Nucleus accumbens (tissue), 56 donors: ENCODE data around the gene USH2A.
"Not testable (repeated sequence)": the region's sequence is repeated elsewhere in the genome, so short reads cannot be mapped to it uniquely, and the experiment has no call there.

Source experiments
- DNase-seq, 56 donors: peaks; one replicate each; lab custom pipeline; 2025; lab: John Stamatoyannopoulos, UW

USH2A gene

DNA sequence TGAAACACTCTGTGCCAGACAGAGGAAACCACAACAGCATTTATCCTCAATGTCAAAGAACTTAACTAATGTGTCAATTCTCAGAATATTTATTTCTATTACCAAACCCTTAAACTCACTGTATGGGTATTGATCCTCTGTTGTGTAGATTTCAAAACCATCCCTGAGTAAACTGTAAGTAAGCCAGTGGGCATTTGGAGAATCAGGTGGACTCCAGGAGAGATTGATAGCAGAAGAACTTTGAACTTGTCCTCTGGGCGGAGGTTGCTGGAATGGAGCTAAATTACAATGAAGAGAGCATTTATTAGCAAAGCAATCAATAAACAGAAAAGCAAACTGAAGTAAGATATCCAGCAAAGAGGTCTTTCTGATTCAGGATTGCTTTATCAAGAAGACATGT is 216.1 kb downstream of the USH2A start:
- no peak for DNase-seq

DNA sequence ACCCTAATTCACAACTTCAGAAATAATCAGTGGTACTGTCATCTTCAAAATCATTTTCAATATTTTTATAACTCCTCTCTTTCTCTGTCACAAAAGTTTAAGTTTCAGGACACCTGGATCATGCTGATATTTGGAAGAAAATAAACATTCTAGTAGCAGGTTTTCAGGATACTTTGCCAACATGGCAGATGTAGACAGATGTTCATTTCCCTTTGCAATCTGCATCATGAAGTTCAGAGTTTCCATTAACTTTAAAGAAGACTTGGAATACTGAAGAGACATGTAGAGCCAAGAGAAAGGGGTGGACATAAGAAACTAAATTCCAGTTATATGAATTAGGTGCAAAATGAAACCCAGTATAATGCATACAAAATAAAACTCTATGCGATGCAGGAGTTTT is 218.1 kb downstream of the USH2A start:
- no peak for DNase-seq

DNA sequence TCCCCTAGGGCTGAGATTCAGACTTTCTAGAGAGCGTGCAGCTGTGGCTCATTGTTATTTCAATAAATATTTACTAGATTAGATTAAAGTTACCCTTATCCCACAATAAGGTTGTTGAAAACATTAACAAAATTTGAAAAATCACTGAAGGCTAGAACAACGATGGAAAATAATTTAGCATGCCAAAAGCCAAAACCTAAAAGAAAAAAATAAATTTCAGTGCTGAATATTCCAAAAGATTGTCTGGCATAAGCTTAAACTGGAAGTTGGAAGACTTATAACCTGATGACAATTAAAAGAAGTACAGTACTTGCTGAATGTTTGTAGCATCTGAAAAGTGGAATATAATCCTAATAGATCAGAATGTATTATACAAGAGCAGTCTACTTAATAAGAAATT is 221.3 kb downstream of the USH2A start:
- DNase-seq: no peak

DNA sequence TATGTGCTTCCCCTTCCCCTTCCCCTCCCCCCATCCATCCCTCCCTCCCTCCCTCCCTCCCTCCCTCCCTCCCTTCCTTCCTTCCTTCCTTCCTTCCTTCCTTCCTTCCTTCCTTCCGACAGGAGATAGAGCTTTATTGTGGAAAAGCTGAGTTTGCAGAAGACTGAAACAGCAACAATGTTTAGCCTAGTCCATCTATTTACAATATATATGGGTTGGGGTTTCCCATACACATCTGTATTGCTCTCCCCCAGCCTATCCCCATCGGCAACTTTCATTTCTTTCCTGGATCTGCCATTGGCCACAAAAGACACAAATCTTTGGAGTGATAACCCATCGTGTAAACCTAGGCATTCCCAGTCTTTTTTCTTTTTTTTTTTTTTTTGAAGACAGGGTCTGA is 222.3 kb downstream of the USH2A start:
- DNase-seq: no peak

DNA sequence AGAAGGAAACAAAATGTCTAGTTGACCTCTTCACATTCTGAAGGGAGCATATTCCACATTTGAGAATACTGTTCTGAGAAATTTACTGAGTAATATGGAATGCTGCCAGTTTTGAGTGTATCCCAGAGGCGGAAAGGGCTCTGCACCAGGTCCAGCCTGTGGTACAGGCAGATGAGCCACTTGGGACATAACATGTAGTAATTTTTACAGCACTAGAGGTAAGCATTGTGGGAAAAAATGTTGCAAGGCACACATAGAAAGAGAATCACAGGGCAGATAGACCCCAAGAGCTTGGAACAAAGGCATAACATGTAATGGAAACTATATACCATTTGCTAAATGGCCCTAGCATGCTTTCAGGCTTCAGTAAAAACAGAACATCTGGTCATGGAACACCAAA is 228.5 kb downstream of the USH2A start:
- DNase-seq: no peak

DNA sequence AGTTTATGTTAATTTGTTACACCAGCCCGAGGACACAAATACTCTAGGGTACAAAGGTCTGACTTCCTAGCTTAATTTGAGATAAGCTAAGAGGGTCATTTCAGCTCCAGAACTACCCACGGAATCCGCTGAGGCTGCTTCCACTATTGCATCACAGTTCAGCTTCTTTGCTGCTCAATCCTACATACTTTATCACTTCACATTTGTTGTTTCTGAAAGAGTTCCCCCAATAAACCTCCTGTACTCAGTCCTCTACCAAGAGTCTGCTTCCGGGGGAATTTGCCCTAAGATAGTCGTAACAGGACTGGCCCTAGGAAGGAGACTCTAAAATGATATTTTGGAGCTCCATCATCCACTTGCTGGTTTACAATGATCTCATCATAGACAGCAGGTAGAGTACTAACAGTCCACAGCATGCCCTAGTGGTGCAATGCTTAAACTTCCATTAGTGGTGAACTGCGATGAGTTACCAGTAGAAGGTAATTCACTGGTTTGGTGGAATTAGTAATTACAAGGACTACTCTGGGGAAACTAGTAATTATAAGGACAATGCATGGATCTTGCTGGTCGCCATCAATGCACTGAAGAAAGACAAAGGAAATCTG is 229.3 kb downstream of the USH2A start:
- no peak for DNase-seq

DNA sequence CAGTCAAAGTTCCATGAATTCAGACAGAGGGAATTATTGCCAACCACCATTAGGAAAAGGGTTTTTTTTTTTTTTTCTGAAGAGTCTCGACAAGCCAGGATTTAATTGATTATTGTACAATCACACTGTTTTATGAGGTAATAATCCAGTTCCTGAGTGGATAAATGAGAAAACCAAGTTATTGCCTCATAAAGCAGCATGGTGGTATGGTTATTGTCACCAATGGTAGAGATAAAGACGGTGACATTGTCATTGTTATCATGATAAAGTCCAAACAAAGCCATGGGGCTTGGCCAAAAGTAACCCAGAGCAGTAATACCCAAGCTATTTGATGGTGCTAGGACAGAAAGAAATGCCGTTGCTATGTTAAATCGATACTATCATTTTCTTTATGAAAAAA is 232.8 kb downstream of the USH2A start:
- no peak for DNase-seq

DNA sequence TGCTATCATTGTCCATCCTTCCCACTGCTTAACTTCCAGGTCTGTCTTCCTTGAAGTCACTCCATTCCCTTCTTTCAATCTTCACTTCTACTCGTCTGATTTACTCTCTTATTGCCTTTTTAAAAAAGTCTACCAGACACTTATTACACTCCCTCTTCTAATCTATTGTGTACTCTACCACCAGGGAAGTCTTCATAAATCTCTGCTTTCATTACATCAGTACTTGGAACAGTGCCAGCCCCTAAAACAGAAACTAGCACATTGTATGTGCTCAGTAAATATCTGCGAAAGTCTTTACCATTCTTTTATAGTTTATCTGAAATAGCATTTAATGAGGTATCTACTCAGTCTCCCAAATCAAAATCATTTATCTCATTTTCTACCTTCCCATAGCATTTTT is 236.4 kb downstream of the USH2A start:
- DNase-seq: no peak

DNA sequence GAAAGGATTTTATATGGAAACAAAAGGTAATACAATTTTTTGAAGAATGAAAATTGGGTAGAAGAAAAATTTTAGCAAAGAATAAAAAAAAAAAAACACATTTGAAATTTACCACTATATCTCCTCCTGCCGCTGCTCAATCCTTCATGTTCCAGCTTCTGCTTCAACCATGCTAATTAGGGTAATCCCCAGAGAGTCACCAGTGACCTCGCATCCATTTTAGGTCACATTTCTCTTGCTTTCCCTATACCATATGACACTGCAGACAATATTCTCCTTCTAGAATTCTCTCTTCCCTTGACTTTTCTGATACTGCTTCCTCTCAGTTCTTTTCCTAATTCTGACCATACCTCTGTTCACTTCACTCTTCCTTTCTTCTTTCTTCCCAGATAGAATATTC is 237.1 kb downstream of the USH2A start:
- no peak for DNase-seq

DNA sequence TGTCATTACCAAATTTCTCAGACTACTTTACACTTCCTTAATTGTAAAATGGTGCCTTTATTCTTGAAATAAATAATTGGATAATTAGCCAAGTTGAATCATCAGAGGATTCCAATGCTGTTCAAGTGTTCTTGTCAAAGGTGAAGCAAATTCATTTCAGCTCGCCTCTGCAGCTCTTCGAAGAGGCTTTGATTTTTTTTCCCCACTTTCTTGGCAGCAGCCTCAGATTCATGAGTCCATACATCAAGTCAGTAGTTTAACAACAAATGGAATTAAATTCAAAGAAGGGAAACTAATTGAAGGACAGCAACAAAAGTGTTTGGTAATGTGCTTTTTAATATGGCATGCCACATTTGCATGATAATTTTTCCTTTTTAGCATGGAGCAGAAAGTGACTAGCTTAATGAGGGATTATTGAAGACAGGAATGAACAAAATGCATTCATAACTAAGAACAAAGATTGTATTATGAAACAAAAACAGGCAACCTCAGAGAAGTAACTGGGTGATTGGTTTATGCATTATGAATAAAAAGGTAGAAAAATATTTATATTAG is 239.0 kb downstream of the USH2A start:
- no peak for DNase-seq

DNA sequence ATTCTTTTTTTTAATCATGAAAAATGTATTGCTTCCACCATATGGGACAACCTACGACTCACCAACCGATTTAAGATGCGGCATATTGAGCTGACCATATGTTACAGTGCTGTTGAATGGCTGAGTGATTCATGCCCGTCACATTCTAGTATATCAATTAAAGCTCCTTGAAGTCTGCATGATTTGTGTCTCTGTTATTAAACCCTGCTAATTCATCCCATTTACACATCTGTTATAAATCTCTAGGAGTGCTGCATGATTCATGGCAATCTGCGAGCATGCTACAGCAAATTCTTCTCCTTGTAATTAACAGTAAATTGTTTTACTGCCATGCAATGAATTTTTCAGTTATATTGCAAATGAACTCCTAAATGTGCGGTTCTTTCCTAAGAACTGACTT is 239.8 kb downstream of the USH2A start:
- DNase-seq: no peak

DNA sequence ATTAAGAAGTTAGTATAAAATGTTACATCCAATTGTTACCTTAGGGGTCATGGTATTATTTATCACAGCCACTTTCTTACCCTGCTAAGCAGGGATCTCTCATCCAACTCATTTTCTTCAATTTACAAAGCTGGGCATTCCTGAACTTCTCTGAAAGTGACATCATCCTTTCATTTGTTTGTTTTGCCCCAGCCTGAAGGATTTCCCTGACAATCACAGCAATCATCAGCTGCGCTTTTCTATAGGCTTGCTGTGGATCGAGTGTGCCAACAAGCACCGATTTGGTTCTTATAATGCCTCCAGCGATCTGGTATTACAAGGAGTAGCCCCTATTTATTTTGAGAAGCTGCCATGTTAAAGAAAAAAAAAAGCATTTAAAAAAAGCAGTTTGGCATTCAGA is 240.2 kb downstream of the USH2A start:
- no peak for DNase-seq

DNA sequence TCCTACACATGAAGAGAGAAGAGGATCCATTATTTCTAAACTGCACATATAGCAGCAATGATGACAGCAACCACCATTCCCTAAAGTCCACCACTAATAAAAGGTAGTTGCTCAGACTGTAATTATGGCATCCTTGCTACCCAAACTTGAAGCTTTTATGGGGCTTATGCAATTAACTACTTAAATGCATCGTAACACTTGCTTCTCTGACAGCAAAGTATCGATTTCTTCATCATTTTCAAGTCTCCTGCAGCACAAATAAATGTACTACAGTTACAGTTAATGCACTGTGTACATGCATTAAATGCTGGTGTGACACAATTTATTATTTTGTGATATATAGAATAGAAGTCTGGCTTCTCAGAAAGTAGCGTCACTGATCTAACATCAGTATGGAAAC is 241.7 kb downstream of the USH2A start:
- DNase-seq: no peak

DNA sequence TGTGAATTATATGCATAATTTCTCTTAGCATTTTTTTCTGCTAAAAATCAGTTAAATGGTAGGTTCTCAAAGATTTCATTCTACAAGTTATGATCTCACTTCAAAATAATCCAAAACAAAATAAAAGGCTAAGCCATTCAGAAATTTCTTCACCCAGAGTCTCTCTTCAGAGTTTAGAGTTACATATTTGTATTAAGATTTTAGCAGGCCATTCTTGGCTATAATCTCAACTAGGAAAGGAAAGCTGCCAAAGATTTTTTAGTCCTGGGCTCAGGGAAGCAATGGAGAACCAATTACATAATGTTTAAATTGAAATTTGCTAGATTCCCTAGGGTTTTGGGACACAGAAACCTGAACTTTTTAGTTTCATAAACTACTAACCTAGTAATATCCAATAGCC is 245.0 kb downstream of the USH2A start:
- no peak for DNase-seq

DNA sequence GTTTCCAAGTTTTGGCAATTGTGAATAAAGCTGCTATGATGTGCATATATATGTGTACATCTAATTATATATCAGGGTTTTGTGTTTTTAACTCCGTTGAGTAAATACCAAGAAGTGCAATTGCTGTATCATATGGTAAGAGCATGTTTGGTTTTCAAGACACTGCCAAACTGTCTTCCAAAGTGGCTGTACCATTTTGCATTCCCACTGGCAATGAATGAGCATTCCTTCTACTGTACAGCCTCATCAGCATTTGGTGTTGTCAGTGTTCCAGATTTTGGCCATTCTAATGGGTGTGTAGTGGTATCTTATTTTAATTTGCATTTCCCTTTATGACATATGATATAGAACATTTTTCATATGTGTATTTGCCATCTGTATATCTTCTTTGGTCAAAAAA is 246.3 kb downstream of the USH2A start:
- no peak for DNase-seq

DNA sequence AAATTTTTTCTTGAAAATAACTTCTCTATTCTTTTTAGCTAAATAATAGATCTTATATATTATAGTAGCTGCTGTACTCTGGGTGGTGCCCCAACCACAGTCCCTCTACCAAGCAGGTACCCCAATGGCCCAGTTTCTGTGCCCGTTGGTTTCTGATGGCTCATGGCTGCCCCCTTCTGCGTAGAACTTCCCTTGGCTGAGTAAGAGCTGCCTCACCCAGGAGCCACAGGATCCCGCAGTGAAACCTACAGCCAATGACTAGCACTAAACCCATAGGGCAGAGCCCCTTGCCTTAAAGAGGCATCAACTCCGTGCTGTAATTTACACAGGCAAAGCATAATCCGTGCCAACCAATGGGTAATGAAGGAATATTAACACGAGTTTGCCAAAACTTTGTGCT is 247.5 kb downstream of the USH2A start:
- DNase-seq: no peak

DNA sequence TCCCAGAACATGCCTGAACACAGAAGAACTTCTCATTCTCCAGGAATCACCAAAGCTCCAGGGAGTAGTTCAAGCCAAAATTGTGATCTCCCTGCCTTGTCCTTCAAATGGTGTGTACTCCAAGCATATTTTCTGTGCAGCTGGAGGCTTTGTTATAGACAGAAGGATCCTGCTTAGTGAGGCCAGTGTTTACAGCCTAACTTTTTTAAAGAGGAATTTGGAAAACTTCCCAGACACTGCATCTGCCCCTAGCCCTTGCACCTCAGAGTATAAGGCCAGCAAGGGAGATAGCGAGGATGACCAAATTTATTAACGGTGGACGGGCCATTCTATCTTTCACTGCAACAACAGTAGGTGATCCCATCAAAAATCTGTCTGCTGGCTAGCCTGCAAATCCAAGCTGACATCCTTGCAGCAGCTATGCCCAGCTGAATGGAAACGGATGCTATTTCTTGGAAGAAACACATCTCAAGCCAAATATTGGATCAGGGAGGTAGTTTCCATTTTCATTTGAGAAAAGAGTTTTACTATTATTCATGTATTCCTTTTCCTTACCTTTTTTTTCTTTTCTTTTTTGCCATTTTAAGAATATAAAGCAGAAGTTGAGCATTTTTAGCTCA is 249.8 kb downstream of the USH2A start:
- no peak for DNase-seq

DNA sequence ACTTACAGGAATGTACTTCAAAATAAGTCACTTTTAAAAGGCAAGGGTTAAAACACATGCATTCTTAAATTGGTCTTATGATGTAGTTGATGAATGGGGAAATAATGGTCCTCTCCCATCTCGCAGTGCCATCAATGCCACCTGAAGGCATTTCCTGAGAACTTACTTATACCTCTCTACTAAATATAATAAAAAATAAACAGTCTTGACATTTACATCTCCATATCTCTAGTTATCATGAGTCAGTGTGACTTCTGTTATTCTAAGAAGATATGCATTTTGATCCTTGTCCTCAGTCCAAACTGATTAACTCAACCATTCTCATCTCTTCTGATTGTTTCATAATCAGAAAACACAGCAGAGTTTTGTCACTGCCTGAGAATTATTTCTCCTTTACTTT is 253.9 kb downstream of the USH2A start:
- DNase-seq: no peak

DNA sequence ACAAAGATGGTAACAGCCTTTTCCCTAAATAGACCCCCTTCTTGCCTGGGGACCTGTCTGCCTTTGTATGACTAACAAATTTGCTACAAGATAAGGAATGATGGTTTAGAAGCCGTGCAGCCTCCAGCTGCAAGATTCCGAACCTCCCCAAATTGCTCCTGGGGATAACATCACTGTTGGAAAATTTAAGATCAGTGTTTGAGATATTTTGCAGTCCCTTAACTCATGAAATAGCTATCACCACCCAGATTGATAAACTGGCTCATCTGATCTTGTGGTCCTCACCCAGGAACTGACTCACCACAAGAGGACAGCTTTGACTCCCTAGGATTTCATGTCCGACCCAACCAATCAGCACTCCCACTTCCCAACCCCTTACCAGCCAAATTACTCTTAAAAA is 254.7 kb downstream of the USH2A start:
- DNase-seq: no peak

DNA sequence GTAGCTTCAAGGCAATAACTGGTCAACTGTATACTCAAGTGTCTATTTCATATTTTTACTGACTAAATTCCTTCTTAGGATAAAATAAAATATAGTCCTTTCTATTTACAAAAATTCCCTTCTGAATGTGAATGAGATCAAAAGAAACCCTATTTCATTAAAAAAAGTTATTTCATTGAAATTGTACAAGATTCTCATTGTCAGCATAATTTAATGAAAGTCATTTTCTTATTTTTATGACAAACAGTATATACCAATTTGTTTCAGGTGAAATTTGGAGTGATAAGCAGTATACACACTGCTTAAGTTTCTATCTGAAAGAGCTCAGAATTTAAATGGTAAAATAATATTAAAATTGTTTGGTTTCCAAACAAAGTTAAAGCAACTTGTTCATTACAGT is 269.2 kb downstream of the USH2A start:
- DNase-seq: no peak

DNA sequence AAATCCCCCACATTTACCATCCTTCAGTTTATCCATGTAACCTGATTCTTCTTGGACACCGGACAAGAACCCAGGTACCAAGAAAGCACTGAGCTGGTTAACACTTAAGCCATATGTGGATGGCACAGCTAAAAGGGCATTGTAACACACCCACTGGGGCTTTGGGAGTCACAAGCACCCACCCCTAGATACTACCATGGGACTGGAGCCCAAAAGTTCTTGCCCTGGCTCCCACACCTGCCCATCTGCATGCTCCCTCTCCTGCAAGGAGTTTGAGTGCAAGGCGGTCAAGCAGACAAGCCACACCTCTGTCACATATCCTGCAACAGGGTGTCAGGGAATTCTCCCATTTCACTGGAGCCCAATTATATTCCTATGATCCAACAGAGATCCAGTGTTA is 270.1 kb downstream of the USH2A start:
- DNase-seq: no peak

DNA sequence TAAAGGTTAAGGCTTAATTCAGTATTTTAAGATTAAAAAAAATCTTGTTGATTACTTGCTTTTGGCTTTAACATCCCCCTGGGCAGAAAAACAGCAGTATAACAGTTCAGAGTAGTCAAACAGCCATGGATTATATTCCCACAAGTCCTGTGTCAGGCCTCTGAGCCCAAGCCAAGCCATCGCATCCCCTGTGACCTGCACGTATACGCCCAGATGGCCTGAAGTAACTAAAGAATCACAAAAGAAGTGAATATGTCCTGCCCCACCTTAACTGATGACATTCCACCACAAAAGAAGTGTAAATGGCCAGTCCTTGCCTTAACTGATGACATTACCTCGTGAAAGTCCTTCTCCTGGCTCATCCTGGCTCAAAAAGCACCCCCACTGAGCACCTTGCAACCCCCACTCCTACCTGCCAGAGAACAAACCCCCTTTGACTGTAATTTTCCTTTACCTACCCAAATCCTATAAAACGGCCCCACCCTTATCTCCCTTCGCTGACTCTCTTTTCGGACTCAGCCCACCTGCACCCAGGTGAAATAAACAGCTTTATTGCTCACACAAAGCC is 277.7 kb downstream of the USH2A start:
- DNase-seq: not testable (repeated sequence)
